GM12892 (cell line): ENCODE data around the gene EYS.

Experiments
- DNase-seq: peaks from one replicate; pipeline ENCODE4 v3.0.0; 2011; ENCODE audit not compliant: insufficient read length
- FAIRE-seq: peaks from 2 replicates; lab custom pipeline; 2011; peaks lifted over from hg19 to GRCh38; lab: Jason Lieb, UNC
- POLR2A ChIP-seq: IDR thresholded peaks from 2 replicates; pipeline ENCODE4 v1.6.1; 2011; ENCODE audit warnings: low read depth, low read length, control low read depth
- POLR2AphosphoS5 ChIP-seq: IDR thresholded peaks from 2 replicates; pipeline ENCODE4 v1.6.1; 2011; ENCODE audit warnings: low read depth, low read length, control low read depth
- TAF1 ChIP-seq: IDR thresholded peaks from 2 replicates; pipeline ENCODE4 v1.6.1; 2011; ENCODE audit warnings: low read depth, mild to moderate bottlenecking, control low read depth, low read length, borderline replicate concordance

EYS gene

GRCh38 chr6:64983089-64983488 is 723.9 kb downstream of the EYS start:
- TF ChIP-seq POLR2AphosphoS5: no peak
- FAIRE-seq (no peak), DNase-seq (no peak)

- no peak for FAIRE-seq
- no peak for TF ChIP-seq POLR2AphosphoS5
- TF ChIP-seq POLR2A: no peak
- TF ChIP-seq TAF1: no peak
These were observed 733.9 kb downstream of the EYS start for GRCh38 chr6:64973142-64973541.

GRCh38 chr6:64969139-64969538 is 737.9 kb downstream of the EYS start:
- DNase-seq (no peak), FAIRE-seq (no peak)
- TF ChIP-seq TAF1: no peak
- TF ChIP-seq POLR2AphosphoS5: no peak
- TF ChIP-seq POLR2A: no peak

More at GRCh38 chr6:64973142-64973541, 733.9 kb downstream of the EYS start:
- no peak for DNase-seq

GRCh38 chr6:64955435-64955848 is 751.6 kb downstream of the EYS start:
- DNase-seq (no peak), FAIRE-seq (no peak)
- TF ChIP-seq POLR2A (no peak), POLR2AphosphoS5 (no peak), TAF1 (no peak)

GRCh38 chr6:64949257-64949656 is 757.8 kb downstream of the EYS start:
- FAIRE-seq (no peak), DNase-seq (no peak)
- TF ChIP-seq TAF1 (no peak), POLR2AphosphoS5 (no peak), POLR2A (no peak)

GRCh38 chr6:64948261-64948660 is 758.8 kb downstream of the EYS start:
- no peak for TF ChIP-seq TAF1
- TF ChIP-seq POLR2A: no peak
- no peak for FAIRE-seq

GRCh38 chr6:64945450-64945849 is 761.6 kb downstream of the EYS start:
- DNase-seq (no peak), FAIRE-seq (no peak)
- no peak for TF ChIP-seq POLR2AphosphoS5
- TF ChIP-seq POLR2A: no peak
- TF ChIP-seq TAF1: no peak

More at GRCh38 chr6:64948261-64948660, 758.8 kb downstream of the EYS start:
- DNase-seq: no peak

GRCh38 chr6:64932486-64932885 is 774.5 kb downstream of the EYS start:
- DNase-seq (no peak), FAIRE-seq (no peak)
- TF ChIP-seq POLR2AphosphoS5: no peak
- no peak for TF ChIP-seq POLR2A
- no peak for TF ChIP-seq TAF1

GRCh38 chr6:64930681-64931080 is 776.3 kb downstream of the EYS start:
- TF ChIP-seq POLR2A: no peak
- TF ChIP-seq POLR2AphosphoS5: no peak
- no peak for TF ChIP-seq TAF1
- no peak for FAIRE-seq

GRCh38 chr6:64926051-64926450 is 781.0 kb downstream of the EYS start:
- DNase-seq (no peak), FAIRE-seq (no peak)
- TF ChIP-seq POLR2A (no peak), POLR2AphosphoS5 (no peak), TAF1 (no peak)

More at GRCh38 chr6:64930681-64931080, 776.3 kb downstream of the EYS start:
- DNase-seq: no peak

- FAIRE-seq: no peak
- TF ChIP-seq TAF1 (no peak), POLR2AphosphoS5 (no peak), POLR2A (no peak)
These were observed 786.8 kb downstream of the EYS start for GRCh38 chr6:64920257-64920656.

GRCh38 chr6:64914124-64914523 is 792.9 kb downstream of the EYS start:
- FAIRE-seq (no peak), DNase-seq (no peak)
- TF ChIP-seq TAF1 (no peak), POLR2AphosphoS5 (no peak), POLR2A (no peak)

More at GRCh38 chr6:64920257-64920656, 786.8 kb downstream of the EYS start:
- DNase-seq: no peak
